Measurements from ENCODE around the gene POLR1H.

POLR1H gene

DNA sequence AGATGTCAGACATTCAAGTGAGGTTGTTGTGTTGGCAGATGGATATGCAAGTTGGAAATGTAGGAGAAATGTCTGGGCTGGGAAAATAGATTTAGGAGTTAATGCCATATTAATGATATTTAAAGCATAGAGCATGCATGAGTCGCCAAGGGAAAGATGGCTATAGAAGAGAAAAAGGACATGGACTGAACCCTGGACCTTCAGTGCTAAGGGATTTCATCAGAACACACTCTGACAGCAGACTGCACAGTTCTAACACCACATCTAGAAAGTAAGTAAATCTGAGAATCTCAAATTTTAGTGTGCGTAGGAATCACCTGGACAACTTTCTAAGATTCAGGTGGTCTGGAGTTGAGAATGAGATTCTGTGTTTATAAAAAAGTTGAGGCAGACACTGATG is 17.3 kb upstream of the POLR1H start:
- H4K8ac ChIP-seq (ENCODE audit: low read depth, low read length), result no peak overlapping the region
- H4K91ac ChIP-seq (ENCODE audit: low read depth, low read length, poor library complexity), result no peak overlapping the region
- H3K23ac ChIP-seq (ENCODE audit: low read depth, low read length, poor library complexity), result no peak overlapping the region
- H3K4me2 ChIP-seq (ENCODE audit: insufficient read depth, low read length, poor library complexity, severe bottlenecking), result no peak overlapping the region
- no peaks in the 10 kb centered on the region for H3K79me1 ChIP-seq (ENCODE audit: low read depth, low read length)
- H3K9ac ChIP-seq (ENCODE audit: low read depth, low read length, poor library complexity), result no peak overlapping the region
- H3K27me3 ChIP-seq (ENCODE audit: control insufficient read depth in 3 of 3, insufficient read depth in 3 of 3, low read depth in 1 of 3, low read length in 3 of 3), result no peaks in the 10 kb centered on the region
- no CpG with 5 or more reads among the region's 2 CpGs for WGBS, 2 donors (ENCODE audit: extremely low coverage in 2 of 2, insufficient read length in 2 of 2, insufficient replicate concordance in 1 of 2)
- no peak overlapping the region for H3K14ac ChIP-seq (ENCODE audit: low read length)
- H2BK12ac ChIP-seq (ENCODE audit: low read length), result no peak overlapping the region
- H3K9me3 ChIP-seq (replicated peaks in 1 of 2; ENCODE audit: control insufficient read depth in 2 of 2, insufficient read depth in 1 of 2, low read depth in 1 of 2, low read length in 2 of 2), result no peaks in the 10 kb centered on the region
- H3K4ac ChIP-seq (ENCODE audit: low read length), result no peak overlapping the region
- no peak overlapping the region for H3K18ac ChIP-seq (ENCODE audit: low read length)
- H3K27ac ChIP-seq (replicated peaks; ENCODE audit: low read length), result no peak overlapping the region
- no peak overlapping the region for H2BK5ac ChIP-seq (ENCODE audit: low read length)
- DNase-seq (ENCODE audit: low spot score), result no peak
- H3K4me3 ChIP-seq (ENCODE audit: low read length in 2 of 2), result no peak overlapping the region
- no peak overlapping the region for H2BK15ac ChIP-seq (ENCODE audit: low read length)
- H2AK5ac ChIP-seq (ENCODE audit: low read depth, low read length), result no peak overlapping the region
- no peak overlapping the region for H2AFZ ChIP-seq (ENCODE audit: low read length)
- H3K4me1 ChIP-seq (ENCODE audit: control insufficient read depth in 2 of 2, insufficient read depth in 1 of 2, low read depth in 1 of 2, low read length in 2 of 2), result no peaks in the 10 kb centered on the region
- H2BK120ac ChIP-seq (ENCODE audit: low read depth, low read length), result no peak overlapping the region
- no peaks in the 10 kb centered on the region for H3K36me3 ChIP-seq (replicated peaks in 1 of 2; ENCODE audit: control insufficient read depth in 2 of 2, insufficient read depth in 2 of 2, low read length in 2 of 2)

DNA sequence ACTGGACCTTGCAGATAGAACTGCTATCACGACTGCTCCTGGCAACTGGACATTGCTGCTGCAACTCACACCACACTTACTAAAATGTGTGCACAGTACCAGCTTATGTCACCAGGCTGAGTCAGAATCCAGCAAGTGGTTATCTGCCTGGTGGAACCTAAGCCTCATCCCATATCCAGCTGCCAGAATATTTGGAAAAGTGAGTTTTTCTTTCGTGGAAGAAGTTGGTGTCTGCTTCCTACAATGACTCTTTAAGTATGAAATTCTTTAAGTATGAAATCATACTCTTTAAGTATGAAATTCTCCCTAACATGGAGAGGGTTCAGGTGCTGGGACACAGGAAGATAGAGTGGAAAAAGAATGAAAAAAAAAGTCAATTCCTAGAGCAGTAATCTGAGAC is 16.4 kb upstream of the POLR1H start:
- H3K9me3 ChIP-seq (replicated peaks in 1 of 2; ENCODE audit: control insufficient read depth in 2 of 2, insufficient read depth in 1 of 2, low read depth in 1 of 2, low read length in 2 of 2), result no peaks in the 10 kb centered on the region
- H2BK12ac ChIP-seq (ENCODE audit: low read length), result no peak overlapping the region
- DNase-seq (ENCODE audit: low spot score), result no peak
- H2BK15ac ChIP-seq (ENCODE audit: low read length), result no peak overlapping the region
- no peaks in the 10 kb centered on the region for H3K27me3 ChIP-seq (ENCODE audit: control insufficient read depth in 3 of 3, insufficient read depth in 3 of 3, low read depth in 1 of 3, low read length in 3 of 3)
- no peak overlapping the region for H3K4me2 ChIP-seq (ENCODE audit: insufficient read depth, low read length, poor library complexity, severe bottlenecking)
- H3K36me3 ChIP-seq (replicated peaks in 1 of 2; ENCODE audit: control insufficient read depth in 2 of 2, insufficient read depth in 2 of 2, low read length in 2 of 2), result no peaks in the 10 kb centered on the region
- H3K4me3 ChIP-seq (ENCODE audit: low read length in 2 of 2), result no peak overlapping the region
- no peak overlapping the region for H2BK5ac ChIP-seq (ENCODE audit: low read length)
- H3K27ac ChIP-seq (replicated peaks; ENCODE audit: low read length), result no peak overlapping the region
- WGBS, 2 donors (ENCODE audit: extremely low coverage in 2 of 2, insufficient read length in 2 of 2, insufficient replicate concordance in 1 of 2), result no CpG with 5 or more reads among the region's 2 CpGs
- no peak overlapping the region for H4K91ac ChIP-seq (ENCODE audit: low read depth, low read length, poor library complexity)
- H4K8ac ChIP-seq (ENCODE audit: low read depth, low read length), result no peak overlapping the region
- no peak overlapping the region for H2AFZ ChIP-seq (ENCODE audit: low read length)
- H3K9ac ChIP-seq (ENCODE audit: low read depth, low read length, poor library complexity), result peak overlapping the region; percentile 6
- H3K14ac ChIP-seq (ENCODE audit: low read length), result no peak overlapping the region
- no peaks in the 10 kb centered on the region for H3K79me1 ChIP-seq (ENCODE audit: low read depth, low read length)
- H3K4me1 ChIP-seq (ENCODE audit: control insufficient read depth in 2 of 2, insufficient read depth in 1 of 2, low read depth in 1 of 2, low read length in 2 of 2), result no peaks in the 10 kb centered on the region
- H3K18ac ChIP-seq (ENCODE audit: low read length), result no peak overlapping the region
- no peak overlapping the region for H2AK5ac ChIP-seq (ENCODE audit: low read depth, low read length)
- H3K23ac ChIP-seq (ENCODE audit: low read depth, low read length, poor library complexity), result no peak overlapping the region
- no peak overlapping the region for H3K4ac ChIP-seq (ENCODE audit: low read length)
- no peak overlapping the region for H2BK120ac ChIP-seq (ENCODE audit: low read depth, low read length)

DNA sequence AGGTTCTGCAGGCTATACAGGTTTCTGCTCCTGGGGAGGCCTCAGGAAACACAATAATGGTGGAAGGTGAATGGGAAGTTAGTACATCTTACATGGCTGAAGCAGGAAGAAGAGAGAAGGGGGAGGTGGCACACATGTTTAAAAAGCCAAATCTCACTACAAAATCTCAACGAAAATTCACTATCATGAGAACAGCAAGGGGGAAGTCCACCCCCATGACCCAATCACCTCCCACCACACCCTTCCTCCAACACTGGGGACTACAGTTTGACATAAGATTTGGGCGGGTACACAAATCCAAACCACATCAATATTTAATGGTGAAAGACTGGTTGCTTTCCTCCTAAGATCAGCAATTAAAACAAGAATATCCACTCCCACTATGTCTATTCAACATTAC is 13.8 kb upstream of the POLR1H start:
- no peak overlapping the region for H2BK15ac ChIP-seq (ENCODE audit: low read length)
- H3K79me1 ChIP-seq (ENCODE audit: low read depth, low read length), result no peaks in the 10 kb centered on the region
- no peak overlapping the region for H2AK5ac ChIP-seq (ENCODE audit: low read depth, low read length)
- H2BK5ac ChIP-seq (ENCODE audit: low read length), result no peak overlapping the region
- no peak overlapping the region for H2BK12ac ChIP-seq (ENCODE audit: low read length)
- no peak overlapping the region for H2BK120ac ChIP-seq (ENCODE audit: low read depth, low read length)
- H3K4me3 ChIP-seq (ENCODE audit: low read length in 2 of 2), result no peak overlapping the region
- H2AFZ ChIP-seq (ENCODE audit: low read length), result no peak overlapping the region
- no peak overlapping the region for H3K4me2 ChIP-seq (ENCODE audit: insufficient read depth, low read length, poor library complexity, severe bottlenecking)
- no peak overlapping the region for H3K14ac ChIP-seq (ENCODE audit: low read length)
- no peak for DNase-seq (ENCODE audit: low spot score)
- H3K27me3 ChIP-seq (ENCODE audit: control insufficient read depth in 3 of 3, insufficient read depth in 3 of 3, low read depth in 1 of 3, low read length in 3 of 3), result no peaks in the 10 kb centered on the region
- H3K4ac ChIP-seq (ENCODE audit: low read length), result no peak overlapping the region
- H3K9ac ChIP-seq (ENCODE audit: low read depth, low read length, poor library complexity), result no peak overlapping the region
- H4K91ac ChIP-seq (ENCODE audit: low read depth, low read length, poor library complexity), result no peak overlapping the region
- WGBS, 2 donors (ENCODE audit: extremely low coverage in 2 of 2, insufficient read length in 2 of 2, insufficient replicate concordance in 1 of 2), result no CpG with 5 or more reads among the region's 2 CpGs
- H3K27ac ChIP-seq (replicated peaks; ENCODE audit: low read length), result no peak overlapping the region
- H3K9me3 ChIP-seq (replicated peaks in 1 of 2; ENCODE audit: control insufficient read depth in 2 of 2, insufficient read depth in 1 of 2, low read depth in 1 of 2, low read length in 2 of 2), result no peaks in the 10 kb centered on the region
- H3K18ac ChIP-seq (ENCODE audit: low read length), result no peak overlapping the region
- H4K8ac ChIP-seq (ENCODE audit: low read depth, low read length), result no peak overlapping the region
- no peak overlapping the region for H3K23ac ChIP-seq (ENCODE audit: low read depth, low read length, poor library complexity)
- peaks cover 0 to 4% of the 10 kb centered on the region in 2 donors for H3K36me3 ChIP-seq (replicated peaks in 1 of 2; ENCODE audit: control insufficient read depth in 2 of 2, insufficient read depth in 2 of 2, low read length in 2 of 2)
- peaks cover 0 to 2% of the 10 kb centered on the region in 2 donors for H3K4me1 ChIP-seq (ENCODE audit: control insufficient read depth in 2 of 2, insufficient read depth in 1 of 2, low read depth in 1 of 2, low read length in 2 of 2)

DNA sequence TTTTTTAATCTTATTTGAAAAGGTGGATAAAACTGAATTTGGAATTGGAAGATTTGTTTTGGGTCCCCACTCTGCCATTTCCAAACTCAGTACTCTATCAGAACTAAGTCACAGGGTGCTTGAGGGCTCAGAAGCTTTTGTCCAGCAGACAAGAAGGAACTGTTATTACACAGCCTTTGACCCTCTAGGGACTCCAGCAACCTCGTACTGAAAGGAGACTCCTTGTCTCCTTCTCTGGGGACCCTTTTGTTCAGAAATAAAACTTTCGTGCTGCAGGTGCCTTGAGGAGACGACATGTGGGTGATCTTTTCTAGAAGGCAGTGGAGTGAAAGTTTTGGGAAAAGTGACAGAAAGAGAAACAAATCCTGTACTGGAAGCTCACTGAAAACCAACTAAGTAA is 7.4 kb upstream of the POLR1H start:
- H3K14ac ChIP-seq (ENCODE audit: low read length), result no peak overlapping the region
- H2BK12ac ChIP-seq (ENCODE audit: low read length), result no peak overlapping the region
- no peak overlapping the region for H3K27ac ChIP-seq (replicated peaks; ENCODE audit: low read length)
- H3K23ac ChIP-seq (ENCODE audit: low read depth, low read length, poor library complexity), result no peak overlapping the region
- no peak overlapping the region for H3K4me3 ChIP-seq (ENCODE audit: low read length in 2 of 2)
- no peak for DNase-seq (ENCODE audit: low spot score)
- H3K4me2 ChIP-seq (ENCODE audit: insufficient read depth, low read length, poor library complexity, severe bottlenecking), result no peak overlapping the region
- no peaks in the 10 kb centered on the region for H3K79me1 ChIP-seq (ENCODE audit: low read depth, low read length)
- no peak overlapping the region for H2AFZ ChIP-seq (ENCODE audit: low read length)
- no peak overlapping the region for H3K9ac ChIP-seq (ENCODE audit: low read depth, low read length, poor library complexity)
- H3K9me3 ChIP-seq (replicated peaks in 1 of 2; ENCODE audit: control insufficient read depth in 2 of 2, insufficient read depth in 1 of 2, low read depth in 1 of 2, low read length in 2 of 2), result no peaks in the 10 kb centered on the region
- H2BK120ac ChIP-seq (ENCODE audit: low read depth, low read length), result no peak overlapping the region
- no CpG with 5 or more reads among the region's 3 CpGs for WGBS, 2 donors (ENCODE audit: extremely low coverage in 2 of 2, insufficient read length in 2 of 2, insufficient replicate concordance in 1 of 2)
- H2BK15ac ChIP-seq (ENCODE audit: low read length), result no peak overlapping the region
- no peaks in the 10 kb centered on the region for H3K27me3 ChIP-seq (ENCODE audit: control insufficient read depth in 3 of 3, insufficient read depth in 3 of 3, low read depth in 1 of 3, low read length in 3 of 3)
- no peak overlapping the region for H2AK5ac ChIP-seq (ENCODE audit: low read depth, low read length)
- H3K4ac ChIP-seq (ENCODE audit: low read length), result no peak overlapping the region
- H3K4me1 ChIP-seq (ENCODE audit: control insufficient read depth in 2 of 2, insufficient read depth in 1 of 2, low read depth in 1 of 2, low read length in 2 of 2), result peaks cover 0 to 2% of the 10 kb centered on the region in 2 donors
- no peak overlapping the region for H4K91ac ChIP-seq (ENCODE audit: low read depth, low read length, poor library complexity)
- no peak overlapping the region for H4K8ac ChIP-seq (ENCODE audit: low read depth, low read length)
- H3K36me3 ChIP-seq (replicated peaks in 1 of 2; ENCODE audit: control insufficient read depth in 2 of 2, insufficient read depth in 2 of 2, low read length in 2 of 2), result peaks cover 0 to 41% of the 10 kb centered on the region in 2 donors
- no peak overlapping the region for H3K18ac ChIP-seq (ENCODE audit: low read length)
- no peak overlapping the region for H2BK5ac ChIP-seq (ENCODE audit: low read length)

Data from neuronal stem cell (in vitro differentiated cells).